Esophagus (tissue), 2 donors: ENCODE data around the gene UCHL5. TPM values are rescaled to one million over a fixed set of nuclear protein-coding genes. Genes with fewer than 3 reads are reported as not detected.

Experiments used
- H3K27ac ChIP-seq, 2 donors: one replicate each; pipeline ENCODE4 v1.5.1; 2013; ENCODE audit warnings: low read depth in 2 of 2, mild to moderate bottlenecking in 2 of 2, inconsistent platforms in 1 of 2, low read length in 1 of 2, moderate library complexity in 1 of 2
- H3K27me3 ChIP-seq, 2 donors: one replicate each; pipeline ENCODE4 v1.6.1; 2013; ENCODE audit warnings: low read length in 2 of 2, control low read depth in 1 of 2, mild to moderate bottlenecking in 1 of 2; ENCODE audit not compliant: insufficient read depth in 2 of 2, control insufficient read depth in 1 of 2
- H3K36me3 ChIP-seq, 2 donors: one replicate each; pipeline ENCODE4 v1.6.1; 2013; ENCODE audit warnings: low read length in 1 of 2; ENCODE audit not compliant: control insufficient read depth in 2 of 2, insufficient read depth in 2 of 2
- H3K4me1 ChIP-seq, 2 donors: one replicate each; pipeline ENCODE4 v1.6.1; 2013; ENCODE audit warnings: low read length in 1 of 2; ENCODE audit not compliant: control insufficient read depth in 2 of 2, insufficient read depth in 2 of 2
- H3K4me3 ChIP-seq, 2 donors: one replicate each; pipeline ENCODE4 v1.5.1; 2013; ENCODE audit warnings: low read length in 2 of 2, mild to moderate bottlenecking in 2 of 2, low read depth in 1 of 2, moderate library complexity in 1 of 2
- H3K9me3 ChIP-seq, 2 donors: one replicate each; pipeline ENCODE4 v1.6.1; 2013; ENCODE audit warnings: mild to moderate bottlenecking in 2 of 2, low read depth in 1 of 2, low read length in 1 of 2, moderate library complexity in 1 of 2; ENCODE audit not compliant: control insufficient read depth in 2 of 2, insufficient read depth in 1 of 2
- WGBS, 2 donors: extraction: QIAGEN DNeasy Blood & Tissue Kit; methylation state at CpG; one replicate each; pipeline ENCODE4 v1.1.7; 2013; 5-methylcytosine and 5-hydroxymethylcytosine counted together
- polyA plus RNA-seq, 2 donors: library from polyadenylated mRNA; stranded (reverse); fragments of 200-250 nt; gene quantifications; one replicate each; pipeline ENCODE4 v1.2.3, GENCODE V29; 2013
- donor health status: healthy with polysubstance abuse.
- donor health status: Bipolar disorder and iron deficiency.

Gene UCHL5
- polyA plus RNA-seq, 2 donors: 18.1 to 24.6 TPM

DNA sequence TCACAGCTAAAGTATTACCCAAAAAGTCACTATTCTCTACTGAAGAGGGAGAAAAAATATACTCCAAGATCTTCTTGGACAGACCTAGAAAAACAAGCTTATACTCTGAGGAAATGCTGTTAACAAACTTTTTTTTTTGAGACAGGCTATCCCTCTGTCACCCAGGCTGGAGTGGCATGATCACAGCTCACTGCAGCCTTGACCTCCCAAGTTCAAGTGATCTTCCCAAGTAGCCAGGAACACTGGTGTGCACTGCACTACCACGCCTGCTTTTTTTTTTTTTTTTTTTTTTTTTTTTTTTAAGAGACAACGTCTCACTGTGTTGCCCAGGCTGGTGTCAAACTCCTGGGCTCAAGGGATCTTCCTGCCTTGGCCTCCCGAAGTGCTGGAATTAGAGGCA lies 28.7 kb upstream of the UCHL5 start:
- no peak overlapping the region for H3K27ac ChIP-seq
- H3K4me3 ChIP-seq: no peak overlapping the region
- H3K36me3 ChIP-seq: peaks cover 0 to 4% of the 10 kb centered on the region in 2 donors
- no peaks in the 10 kb centered on the region for H3K9me3 ChIP-seq
- no peaks in the 10 kb centered on the region for H3K27me3 ChIP-seq
- no peaks in the 10 kb centered on the region for H3K4me1 ChIP-seq
- WGBS, 2 donors: 54 to 77% methylated on average over 3 of the region's 3 CpGs

DNA sequence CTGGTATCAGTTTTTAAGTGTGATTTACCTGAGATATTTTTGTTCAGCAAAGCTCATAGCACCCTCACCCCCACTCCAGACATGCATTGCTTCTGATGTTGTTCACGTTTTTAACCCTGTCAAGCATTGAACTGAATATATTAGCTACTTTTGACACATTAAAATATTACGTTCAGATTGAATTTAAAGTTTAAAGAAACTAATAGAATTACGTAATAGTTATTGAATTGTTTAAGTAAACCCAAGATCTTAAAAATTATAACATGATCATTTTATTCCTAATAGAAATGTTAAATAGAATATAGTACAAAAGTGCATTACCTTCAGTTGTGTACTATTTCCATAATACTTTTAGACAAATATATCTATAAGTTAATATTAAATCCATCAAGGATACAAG lies 27.2 kb upstream of the UCHL5 start:
- Histone ChIP-seq H3K4me1 (no peaks in the 10 kb centered on the region), H3K4me3 (no peak overlapping the region), H3K27ac (no peak overlapping the region), H3K9me3 (no peaks in the 10 kb centered on the region), H3K36me3 (peaks cover 3 to 4% of the 10 kb centered on the region in 2 donors), H3K27me3 (no peaks in the 10 kb centered on the region)
- WGBS, 2 donors: 88 to 91% methylated on average over 3 of the region's 3 CpGs

DNA sequence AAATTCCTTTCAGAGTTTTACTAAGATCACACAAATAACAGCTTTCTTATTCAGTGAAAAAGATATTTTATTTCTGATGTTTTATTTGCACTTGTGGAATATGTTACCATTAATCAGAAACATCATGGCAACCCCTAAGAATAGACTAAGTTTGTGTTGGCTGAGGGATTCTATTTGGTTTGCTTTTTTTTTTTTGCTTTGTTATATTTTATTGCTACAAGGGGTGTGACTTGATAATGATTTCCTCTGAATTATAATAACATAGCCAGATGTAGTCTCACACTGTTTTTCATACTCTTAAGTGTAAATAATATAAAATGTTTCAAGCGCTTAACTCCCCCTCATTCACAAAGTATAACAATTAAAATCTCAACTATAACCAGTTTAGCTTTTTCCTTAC lies 26.1 kb upstream of the UCHL5 start:
- Histone ChIP-seq H3K27ac (no peak overlapping the region), H3K27me3 (no peaks in the 10 kb centered on the region), H3K36me3 (peaks cover 3 to 4% of the 10 kb centered on the region in 2 donors), H3K4me3 (no peak overlapping the region), H3K9me3 (no peaks in the 10 kb centered on the region), H3K4me1 (no peaks in the 10 kb centered on the region)
- 84 to 94% methylated on average over 1 of the region's 1 CpG for WGBS, 2 donors

DNA sequence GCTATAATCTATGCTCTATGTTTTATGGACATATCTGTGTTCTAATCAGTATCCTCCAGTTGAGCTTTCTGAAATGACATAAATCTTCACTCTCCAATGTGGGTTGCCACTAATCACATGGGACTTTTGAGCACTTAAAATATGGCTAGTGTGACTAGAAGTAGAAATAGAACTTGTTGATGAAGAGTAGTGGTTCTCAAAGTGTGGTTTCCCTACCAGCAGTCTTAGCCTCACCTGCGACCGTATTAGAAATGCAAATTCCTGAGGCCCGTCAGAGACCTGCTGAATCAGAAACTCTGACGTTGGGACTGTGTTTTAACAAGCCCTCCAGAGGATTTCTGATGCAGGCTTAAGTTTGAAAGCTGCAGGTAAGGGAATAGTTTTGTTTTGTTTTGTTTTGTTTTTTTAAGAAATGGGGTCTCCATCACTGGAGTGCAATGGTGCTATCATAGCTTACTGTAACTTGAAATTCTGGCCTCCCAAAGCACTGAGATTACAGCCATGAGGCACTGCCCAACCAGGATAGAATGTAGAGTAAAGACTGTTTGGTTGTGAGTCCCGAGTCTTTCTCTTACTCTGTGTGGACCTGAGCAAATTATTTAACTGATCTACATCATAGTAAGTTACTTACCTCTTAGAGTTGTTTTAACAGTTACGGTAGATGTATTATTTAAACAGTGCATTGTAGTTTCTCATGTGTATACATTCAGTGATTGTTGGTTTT lies 24.4 kb upstream of the UCHL5 start:
- peaks cover 3 to 4% of the 10 kb centered on the region in 2 donors for H3K36me3 ChIP-seq
- H3K27ac ChIP-seq: no peak overlapping the region
- WGBS, 2 donors: 85 to 90% methylated on average over 6 of the region's 6 CpGs
- no peaks in the 10 kb centered on the region for H3K27me3 ChIP-seq
- H3K4me3 ChIP-seq: no peak overlapping the region
- no peaks in the 10 kb centered on the region for H3K9me3 ChIP-seq
- no peaks in the 10 kb centered on the region for H3K4me1 ChIP-seq

DNA sequence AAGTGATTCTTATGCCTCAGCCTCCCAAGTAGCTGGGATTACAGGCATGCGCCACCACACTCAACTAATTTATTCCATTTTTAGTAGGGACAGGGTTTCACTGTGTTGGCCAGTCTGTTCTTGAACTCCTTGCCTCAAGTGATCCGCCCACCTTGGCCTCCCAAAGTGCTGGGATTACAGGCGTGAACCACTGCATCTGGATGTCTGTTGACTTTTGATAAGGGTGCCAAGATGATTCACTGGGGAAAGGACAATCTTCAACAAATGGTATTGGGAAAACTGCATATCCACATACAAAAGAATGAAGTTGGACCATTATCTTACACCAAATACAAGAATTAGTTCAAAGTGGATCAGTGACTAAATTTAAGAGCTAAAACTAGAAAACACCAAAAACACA lies 20.0 kb upstream of the UCHL5 start:
- H3K9me3 ChIP-seq: no peaks in the 10 kb centered on the region
- no peaks in the 10 kb centered on the region for H3K27me3 ChIP-seq
- WGBS, 2 donors: 89 to 96% methylated on average over 3 of the region's 3 CpGs
- no peaks in the 10 kb centered on the region for H3K4me1 ChIP-seq
- H3K36me3 ChIP-seq: peaks cover 3 to 4% of the 10 kb centered on the region in 2 donors
- no peak overlapping the region for H3K4me3 ChIP-seq
- no peak overlapping the region for H3K27ac ChIP-seq

DNA sequence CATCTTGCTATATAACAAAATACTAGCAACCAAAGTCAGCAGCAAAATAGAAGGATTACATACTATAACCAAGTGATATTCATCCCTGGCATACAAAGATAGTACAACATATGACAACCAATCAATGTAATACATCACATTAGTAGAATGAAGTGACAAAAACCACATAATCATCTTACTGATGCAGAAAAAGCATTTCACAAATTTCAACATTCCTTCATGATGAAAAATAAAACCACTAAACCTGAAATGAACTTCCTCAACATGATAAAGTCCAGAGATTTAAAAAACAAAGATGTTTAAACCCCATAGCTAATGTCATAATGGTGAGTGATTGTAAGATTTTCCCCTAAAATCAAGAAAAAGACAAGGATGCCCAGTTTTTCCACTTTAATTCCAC lies 18.8 kb upstream of the UCHL5 start:
- Histone ChIP-seq H3K36me3 (peaks cover 0 to 3% of the 10 kb centered on the region in 2 donors), H3K27ac (no peak overlapping the region), H3K4me3 (no peak overlapping the region), H3K27me3 (no peaks in the 10 kb centered on the region), H3K4me1 (no peaks in the 10 kb centered on the region), H3K9me3 (no peaks in the 10 kb centered on the region)

DNA sequence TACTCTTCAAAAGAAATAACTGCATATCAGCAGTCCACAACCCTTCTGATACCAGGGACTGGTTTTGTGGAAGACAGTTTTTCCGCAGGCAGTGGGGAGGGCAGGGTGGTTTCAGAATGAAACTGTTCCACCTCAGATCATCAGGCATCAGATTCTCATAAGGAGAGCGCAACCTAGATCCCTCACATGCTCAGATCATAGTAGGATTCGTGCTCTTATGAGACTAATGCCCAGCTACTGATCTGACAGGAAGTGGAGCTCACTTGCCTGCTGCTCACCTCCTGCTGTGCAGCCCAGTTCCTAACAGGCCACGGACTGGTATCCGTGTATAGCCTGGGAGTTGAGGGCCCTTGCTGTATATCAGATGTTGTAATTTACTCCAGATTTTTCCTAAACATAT lies 11.8 kb upstream of the UCHL5 start:
- H3K27ac ChIP-seq: no peak overlapping the region

DNA sequence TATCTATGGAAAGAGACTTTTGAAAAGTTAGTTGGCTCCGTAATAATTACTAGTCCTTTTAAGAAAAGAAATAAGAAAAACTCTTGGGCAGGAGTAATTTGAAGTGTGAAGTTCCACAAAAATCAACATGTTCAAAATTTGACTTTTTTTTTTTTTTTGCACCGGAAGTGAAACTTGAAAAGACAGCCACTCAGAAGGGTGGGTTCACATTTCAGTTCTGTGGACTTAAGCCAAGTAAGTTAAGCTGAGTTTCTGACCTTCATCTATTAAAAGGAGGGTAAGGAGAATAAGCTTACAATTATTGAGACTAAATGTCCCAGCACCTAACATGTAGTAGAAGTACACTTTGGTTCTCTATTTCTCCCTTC lies 11.2 kb upstream of the UCHL5 start:
- H3K4me3 ChIP-seq: no peak overlapping the region
- no peak overlapping the region for H3K27ac ChIP-seq
- H3K36me3 ChIP-seq: no peaks in the 10 kb centered on the region
- H3K4me1 ChIP-seq: no peaks in the 10 kb centered on the region
- WGBS, 2 donors: 65 to 70% methylated on average over 2 of the region's 2 CpGs
- no peaks in the 10 kb centered on the region for H3K27me3 ChIP-seq
- H3K9me3 ChIP-seq: no peaks in the 10 kb centered on the region

More for the DNA sequence above, 11.8 kb upstream of the UCHL5 start:
- Histone ChIP-seq H3K9me3 (no peaks in the 10 kb centered on the region), H3K4me3 (no peak overlapping the region), H3K4me1 (no peaks in the 10 kb centered on the region), H3K27me3 (no peaks in the 10 kb centered on the region), H3K36me3 (no peaks in the 10 kb centered on the region)
- 72 to 76% methylated on average over 5 of the region's 5 CpGs for WGBS, 2 donors

DNA sequence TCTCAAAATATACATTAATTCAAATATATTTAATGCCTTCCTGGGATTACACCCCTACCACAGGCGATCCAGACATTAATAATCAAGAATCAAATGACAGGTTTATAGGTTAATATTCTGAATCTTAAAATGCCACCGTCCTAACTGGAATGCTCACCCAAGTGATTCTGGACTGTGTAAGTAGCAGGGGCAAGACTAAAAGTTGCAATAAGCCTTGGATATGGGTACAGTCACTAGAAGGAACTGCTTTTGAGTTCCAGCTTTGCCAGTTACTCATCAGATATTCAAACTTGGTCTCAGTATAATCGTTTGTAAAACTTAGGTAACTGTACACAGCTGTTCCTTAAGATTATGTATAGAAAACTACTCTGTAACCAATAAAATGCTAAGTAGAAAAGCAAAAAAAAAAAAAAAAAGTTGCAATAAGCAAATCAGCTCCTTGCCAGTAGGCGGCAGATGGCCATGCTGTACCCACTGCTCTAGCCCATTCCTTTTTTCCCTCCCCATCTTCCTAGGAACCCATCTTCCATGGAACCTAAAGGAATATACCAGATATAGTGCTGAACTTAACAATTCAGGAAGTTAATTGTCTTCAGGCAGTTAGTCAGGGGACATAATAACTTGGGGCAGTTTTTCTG lies 10.7 kb upstream of the UCHL5 start:
- Histone ChIP-seq H3K4me1 (no peaks in the 10 kb centered on the region), H3K27me3 (no peaks in the 10 kb centered on the region), H3K36me3 (no peaks in the 10 kb centered on the region), H3K9me3 (no peaks in the 10 kb centered on the region), H3K27ac (no peak overlapping the region), H3K4me3 (no peak overlapping the region)
- WGBS, 2 donors: 82 to 85% methylated on average over 4 of the region's 4 CpGs

DNA sequence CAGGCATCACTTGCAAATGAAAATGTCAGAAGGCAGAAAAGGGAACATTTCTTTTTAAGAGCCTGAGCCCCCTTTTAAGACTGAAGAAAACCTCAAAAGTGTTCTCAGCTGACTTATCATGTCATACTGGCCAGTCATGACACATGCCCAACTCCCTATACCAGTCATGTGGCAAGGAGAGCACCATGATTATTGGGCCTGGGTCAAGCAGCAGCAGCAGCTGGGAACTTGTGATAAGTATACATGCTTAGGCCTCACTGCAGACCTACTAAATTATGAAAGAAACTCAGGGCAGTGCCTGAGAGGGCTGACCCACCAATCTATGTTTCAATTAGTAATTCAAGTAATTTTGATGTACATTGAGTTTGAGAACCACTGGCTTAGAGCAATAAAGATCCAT lies 8.9 kb upstream of the UCHL5 start:
- H3K9me3 ChIP-seq: no peaks in the 10 kb centered on the region
- H3K4me1 ChIP-seq: no peaks in the 10 kb centered on the region
- H3K27me3 ChIP-seq: no peaks in the 10 kb centered on the region
- H3K27ac ChIP-seq: no peak overlapping the region
- H3K36me3 ChIP-seq: no peaks in the 10 kb centered on the region
- H3K4me3 ChIP-seq: no peak overlapping the region
